Measurements from ENCODE around the gene ADISSP.
A peak's percentile ranks its signal among the peaks of the same experiment; 100 is the strongest.

ADISSP gene

DNA sequence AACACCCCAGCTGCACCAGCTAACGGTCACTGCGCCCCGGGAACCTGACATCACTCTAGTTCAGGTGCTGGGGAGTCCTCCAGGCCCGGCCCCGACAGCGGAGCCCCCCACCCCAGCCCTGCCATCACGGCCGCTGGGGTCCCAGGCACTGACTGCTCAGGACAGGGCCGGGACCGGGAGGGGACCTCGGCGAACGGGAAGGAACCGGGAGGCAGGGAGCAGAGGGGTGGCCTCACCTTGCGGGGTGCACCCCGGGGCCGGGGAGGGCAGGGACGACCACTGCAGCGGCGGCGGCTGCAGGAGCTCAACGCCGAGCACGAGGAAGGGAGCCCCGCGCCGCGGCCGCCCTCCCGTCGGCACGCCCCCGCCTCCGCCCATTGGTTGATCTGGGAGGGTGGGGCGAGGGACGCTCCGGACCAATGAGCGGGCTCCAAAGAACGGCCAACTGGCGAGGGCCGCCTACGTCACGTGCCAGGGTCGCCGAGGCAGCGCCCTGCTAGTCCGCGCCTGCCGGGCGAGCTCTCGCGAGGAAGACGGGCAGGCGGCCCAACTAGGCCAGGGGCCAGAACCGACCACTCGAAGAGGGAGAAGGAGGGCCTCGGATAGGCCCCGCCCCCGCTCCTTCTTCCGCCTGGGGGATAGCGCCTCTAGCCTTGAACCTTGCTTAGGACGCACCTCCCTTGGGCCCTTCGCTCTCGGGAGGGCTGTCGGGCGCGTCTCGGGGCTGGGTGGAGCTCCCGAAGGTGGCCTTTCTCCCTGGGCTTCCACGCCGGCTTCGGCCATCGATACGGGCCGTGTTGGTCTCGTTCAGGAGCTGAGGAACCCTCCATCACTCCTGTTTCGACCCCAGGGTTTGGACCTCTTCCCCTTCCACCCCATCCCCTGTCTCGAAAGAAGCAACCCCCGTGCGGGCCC is at the start of gene ADISSP:
Gene ADISSP, minus strand, starts transcription at position 327 of the 915 bp plus-strand sequence. CDS start 7,653 bp downstream, outside the sequence.
- peaks cover 24% of the 10 kb centered on the region for H3K4me1 ChIP-seq (ENCODE audit: insufficient read depth, low read length)
- peak within 1 kb of the TSS; percentile 92 for H2AFZ ChIP-seq (ENCODE audit: low read depth, low read length)
- H3K4me3 ChIP-seq (ENCODE audit: low read length) = peak within 1 kb of the TSS; percentile 91
- no peaks in the 10 kb centered on the region for H3K9me3 ChIP-seq (ENCODE audit: low read length)
- H3K27me3 ChIP-seq (ENCODE audit: insufficient read depth, low read length) = peaks cover 4% of the 10 kb centered on the region
- no peaks in the 10 kb centered on the region for H3K36me3 ChIP-seq (ENCODE audit: insufficient read depth, low read length)

DNA sequence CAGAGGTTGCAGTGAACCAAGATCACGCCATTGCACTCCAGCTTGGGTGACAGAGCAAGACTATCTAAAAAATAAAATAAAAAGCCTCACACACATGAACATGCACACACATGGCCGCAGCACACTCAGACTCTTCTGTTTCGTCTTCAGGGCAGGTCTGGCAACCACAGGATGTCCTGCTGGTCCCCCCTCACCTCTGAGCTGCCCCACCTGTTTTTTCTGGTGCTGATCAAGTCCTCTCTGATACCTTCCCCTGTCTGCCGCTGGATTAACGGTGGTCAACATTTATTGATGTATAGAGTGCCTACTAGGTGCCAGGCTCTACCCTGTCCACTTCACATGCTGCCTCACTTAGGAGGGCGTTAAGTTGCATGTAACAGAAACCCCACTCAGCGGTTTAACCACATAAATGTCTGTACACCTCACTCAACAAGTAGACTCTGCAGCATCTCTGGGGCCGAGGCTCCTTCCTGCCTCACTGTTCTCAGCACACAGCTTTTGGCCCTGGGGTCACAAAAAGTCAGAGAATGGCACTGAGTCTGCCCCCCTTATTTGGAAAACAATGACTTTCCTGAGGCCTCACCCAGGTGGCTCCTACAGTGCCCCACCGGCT is 48.3 kb upstream of the ADISSP start:
- Histone ChIP-seq H2AFZ (ENCODE audit: low read depth, low read length) (no peak overlapping the region), H3K9me3 (ENCODE audit: low read length) (no peaks in the 10 kb centered on the region), H3K36me3 (ENCODE audit: insufficient read depth, low read length) (no peaks in the 10 kb centered on the region), H3K4me1 (ENCODE audit: insufficient read depth, low read length) (peaks cover 7% of the 10 kb centered on the region), H3K27me3 (ENCODE audit: insufficient read depth, low read length) (no peaks in the 10 kb centered on the region), H3K4me3 (ENCODE audit: low read length) (no peak overlapping the region)

DNA sequence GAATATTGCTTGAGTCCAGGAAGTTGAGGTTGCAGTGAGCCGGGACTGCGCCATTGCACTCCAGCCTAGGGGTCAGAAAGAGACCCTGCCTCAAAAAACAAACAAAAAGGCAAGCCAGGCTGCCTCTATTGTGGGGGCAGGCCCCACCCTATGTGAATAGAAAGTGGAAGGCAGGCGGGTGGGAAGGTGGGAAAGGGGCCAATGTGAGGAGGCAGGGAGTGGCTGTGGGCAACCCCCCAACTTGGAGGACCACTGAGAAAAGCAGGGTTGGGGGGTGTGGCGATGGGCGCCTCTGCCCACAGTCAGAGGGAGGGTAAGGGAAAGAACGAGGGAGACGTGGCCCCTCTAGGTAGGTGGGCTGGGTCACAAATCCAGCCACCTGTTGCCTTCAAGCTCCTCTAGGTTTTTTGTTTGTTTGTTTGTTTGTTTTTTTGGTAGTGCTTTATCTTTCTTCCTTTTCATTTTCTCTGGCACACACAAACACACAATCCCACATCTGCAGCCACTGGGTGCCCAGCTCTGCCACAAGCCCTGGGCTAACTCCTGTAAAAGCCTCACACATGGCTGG is 47.5 kb upstream of the ADISSP start:
- H3K4me1 ChIP-seq (ENCODE audit: insufficient read depth, low read length) = peaks cover 7% of the 10 kb centered on the region
- no peaks in the 10 kb centered on the region for H3K36me3 ChIP-seq (ENCODE audit: insufficient read depth, low read length)
- H2AFZ ChIP-seq (ENCODE audit: low read depth, low read length) = no peak overlapping the region
- H3K9me3 ChIP-seq (ENCODE audit: low read length) = no peaks in the 10 kb centered on the region
- no peak overlapping the region for H3K4me3 ChIP-seq (ENCODE audit: low read length)
- no peaks in the 10 kb centered on the region for H3K27me3 ChIP-seq (ENCODE audit: insufficient read depth, low read length)

DNA sequence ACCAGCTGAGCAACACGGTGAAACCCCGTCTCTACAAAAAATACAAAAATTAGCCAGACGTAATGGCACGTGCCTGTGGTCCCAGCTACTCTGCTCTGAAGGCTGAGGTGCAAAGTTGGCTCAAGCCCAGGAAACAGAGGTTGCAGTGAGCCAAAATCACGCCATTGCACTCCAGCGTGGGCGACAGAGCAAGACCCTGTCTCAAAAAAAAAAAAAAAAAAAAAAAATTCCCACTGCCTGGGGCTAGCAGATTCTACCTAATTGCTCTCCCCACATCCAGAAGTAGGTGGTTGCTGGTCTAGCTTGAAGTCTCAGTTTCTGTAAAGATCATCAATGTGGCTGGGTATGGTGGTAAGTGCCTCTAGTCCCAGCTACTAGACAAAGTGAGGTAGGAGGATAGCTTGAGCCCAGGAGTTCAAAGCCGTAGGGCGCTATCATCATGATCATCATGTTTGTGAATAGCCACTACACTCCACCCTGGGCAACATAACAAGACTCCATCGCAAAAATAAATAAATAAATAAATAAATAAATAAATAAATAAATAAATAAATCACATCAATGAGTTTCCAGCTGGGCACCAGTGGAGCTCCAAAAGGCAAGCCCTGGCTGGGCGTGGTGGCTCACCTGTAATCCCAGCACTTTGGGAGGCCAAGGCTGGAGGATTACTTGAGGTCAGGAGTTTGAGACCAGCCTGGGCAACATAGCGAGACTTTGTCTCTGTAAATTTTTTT is 46.5 kb upstream of the ADISSP start:
- Histone ChIP-seq H3K4me3 (ENCODE audit: low read length) (no peak overlapping the region), H2AFZ (ENCODE audit: low read depth, low read length) (no peak overlapping the region), H3K9me3 (ENCODE audit: low read length) (no peaks in the 10 kb centered on the region), H3K27me3 (ENCODE audit: insufficient read depth, low read length) (no peaks in the 10 kb centered on the region), H3K4me1 (ENCODE audit: insufficient read depth, low read length) (peaks cover 7% of the 10 kb centered on the region), H3K36me3 (ENCODE audit: insufficient read depth, low read length) (no peaks in the 10 kb centered on the region)

DNA sequence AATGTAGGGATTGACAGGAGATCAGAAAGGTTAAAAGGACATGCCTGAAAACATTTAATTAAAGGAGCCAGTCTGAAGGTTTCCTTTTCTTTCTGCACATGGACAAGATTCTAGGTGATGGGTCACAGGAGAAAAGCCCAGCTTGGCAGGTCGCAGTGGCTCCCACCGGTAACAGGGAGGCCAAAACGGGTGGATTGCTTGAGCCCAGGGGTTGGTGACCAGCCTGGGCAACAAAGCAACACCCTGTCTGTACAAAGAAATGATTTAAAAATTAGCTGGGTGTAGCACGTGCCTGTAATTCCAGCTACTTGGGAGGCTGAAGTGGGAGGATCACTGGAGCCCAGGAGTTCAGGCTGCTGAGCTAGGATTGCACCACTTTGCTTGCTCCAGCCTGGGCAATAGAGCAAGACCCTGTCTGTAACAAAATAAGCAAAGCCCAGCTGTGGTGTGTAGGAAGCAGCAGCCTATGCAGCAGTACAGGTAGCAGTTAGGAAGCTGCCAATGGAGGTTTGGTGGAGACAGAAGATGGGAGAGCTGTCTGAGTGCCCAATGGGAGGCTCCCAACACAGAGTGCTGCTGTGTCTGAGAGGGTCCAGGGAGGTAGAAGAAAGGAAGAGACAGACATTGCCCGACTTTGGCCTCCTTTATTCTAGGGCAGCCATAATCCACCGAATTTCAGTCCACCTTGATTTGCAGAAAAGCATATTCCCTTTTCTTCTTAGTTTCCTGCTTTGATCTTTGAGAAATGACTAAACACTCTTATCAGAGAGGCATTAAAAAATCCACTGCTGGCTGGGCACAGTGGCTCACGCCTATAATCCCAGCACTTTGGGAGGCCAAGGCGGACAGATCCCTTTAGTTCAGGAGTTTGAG is 45.7 kb upstream of the ADISSP start:
- H3K4me1 ChIP-seq (ENCODE audit: insufficient read depth, low read length) = peaks cover 7% of the 10 kb centered on the region
- H2AFZ ChIP-seq (ENCODE audit: low read depth, low read length) = no peak overlapping the region
- H3K36me3 ChIP-seq (ENCODE audit: insufficient read depth, low read length) = no peaks in the 10 kb centered on the region
- H3K4me3 ChIP-seq (ENCODE audit: low read length) = no peak overlapping the region
- no peaks in the 10 kb centered on the region for H3K9me3 ChIP-seq (ENCODE audit: low read length)
- no peaks in the 10 kb centered on the region for H3K27me3 ChIP-seq (ENCODE audit: insufficient read depth, low read length)

DNA sequence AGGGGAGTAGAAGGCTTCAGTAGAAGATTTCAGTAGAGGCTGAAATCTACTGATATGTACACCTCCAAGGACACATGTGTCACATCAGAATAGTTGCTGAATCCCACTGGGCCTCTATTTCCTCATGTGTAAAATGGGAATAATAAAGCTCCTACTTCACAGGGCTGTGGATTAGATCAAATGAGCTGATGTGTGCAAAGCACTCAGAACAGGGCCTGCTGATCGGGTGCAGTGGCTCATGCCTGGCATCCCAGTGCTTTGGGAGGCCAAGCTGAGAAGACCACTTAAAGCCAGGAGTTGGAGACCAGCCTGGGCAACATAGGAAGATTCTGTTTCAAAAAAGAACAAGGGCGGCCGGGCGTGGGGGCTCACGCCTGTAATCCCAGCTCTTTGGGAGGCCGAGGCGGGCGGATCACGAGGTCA is 44.7 kb upstream of the ADISSP start:
- Histone ChIP-seq H3K36me3 (ENCODE audit: insufficient read depth, low read length) (no peaks in the 10 kb centered on the region), H2AFZ (ENCODE audit: low read depth, low read length) (no peak overlapping the region), H3K4me3 (ENCODE audit: low read length) (no peak overlapping the region), H3K9me3 (ENCODE audit: low read length) (no peaks in the 10 kb centered on the region), H3K4me1 (ENCODE audit: insufficient read depth, low read length) (peaks cover 7% of the 10 kb centered on the region), H3K27me3 (ENCODE audit: insufficient read depth, low read length) (no peaks in the 10 kb centered on the region)

DNA sequence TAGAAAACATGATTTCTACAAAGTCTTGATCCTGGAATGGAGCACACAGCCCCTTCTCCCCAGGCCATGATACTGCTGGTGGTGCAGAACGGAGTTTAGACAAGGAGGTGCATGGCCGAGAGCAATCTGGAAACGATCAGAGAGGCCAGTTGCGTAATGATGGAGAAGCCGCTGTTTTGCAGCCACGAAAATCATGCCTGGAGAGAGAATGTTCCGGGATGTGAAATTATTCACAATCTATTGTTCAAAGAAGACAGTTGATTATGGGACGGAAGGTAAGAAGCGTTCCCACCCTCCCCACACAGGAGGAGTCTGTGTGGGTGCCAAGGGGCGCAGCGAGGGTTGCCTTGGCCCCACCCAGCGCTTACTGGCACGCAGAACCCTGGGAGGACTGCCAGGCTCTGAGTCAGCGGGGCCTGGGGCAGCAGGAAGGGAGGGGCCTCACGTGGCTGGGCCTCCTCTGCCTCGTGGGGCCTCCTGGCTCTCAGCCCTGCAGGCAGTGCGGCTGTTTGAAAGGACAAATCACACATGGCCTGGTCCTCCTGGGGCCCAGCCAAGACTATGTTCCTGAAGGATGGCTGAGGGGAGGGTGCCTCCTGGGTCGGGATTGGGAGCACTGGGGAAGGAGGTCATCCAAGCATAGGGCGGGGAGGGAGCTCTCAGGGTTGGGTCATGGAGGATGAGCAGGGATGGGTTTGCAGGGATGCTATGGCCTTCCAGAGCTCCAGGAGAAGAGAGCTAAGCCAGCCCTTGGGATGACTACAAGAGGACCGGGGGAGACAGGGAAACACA is 44.1 kb upstream of the ADISSP start:
- H3K9me3 ChIP-seq (ENCODE audit: low read length) = no peaks in the 10 kb centered on the region
- no peak overlapping the region for H3K4me3 ChIP-seq (ENCODE audit: low read length)
- H2AFZ ChIP-seq (ENCODE audit: low read depth, low read length) = no peak overlapping the region
- H3K4me1 ChIP-seq (ENCODE audit: insufficient read depth, low read length) = peaks cover 7% of the 10 kb centered on the region
- H3K36me3 ChIP-seq (ENCODE audit: insufficient read depth, low read length) = no peaks in the 10 kb centered on the region
- H3K27me3 ChIP-seq (ENCODE audit: insufficient read depth, low read length) = no peaks in the 10 kb centered on the region

DNA sequence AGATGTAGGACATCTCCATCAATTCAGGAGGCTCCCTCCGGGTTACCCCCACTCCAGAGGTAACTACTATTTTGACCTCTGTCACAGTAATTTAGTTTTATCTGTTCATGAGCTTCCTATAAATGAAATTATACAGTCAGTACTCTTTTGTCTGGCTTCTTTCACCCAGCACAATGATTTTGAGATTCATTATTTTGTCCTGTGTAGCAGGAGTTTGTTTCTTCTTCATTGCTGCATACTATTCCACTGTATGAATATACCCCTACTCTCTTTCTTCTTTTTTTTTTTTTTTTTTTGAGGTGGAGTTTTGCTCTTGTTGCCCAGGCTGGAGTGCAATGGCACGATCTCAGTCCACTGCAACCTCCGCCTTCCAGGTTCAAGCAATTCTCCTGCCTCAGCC is 41.0 kb upstream of the ADISSP start:
- no peak overlapping the region for H2AFZ ChIP-seq (ENCODE audit: low read depth, low read length)
- H3K4me3 ChIP-seq (ENCODE audit: low read length) = no peak overlapping the region
- peaks cover 4% of the 10 kb centered on the region for H3K4me1 ChIP-seq (ENCODE audit: insufficient read depth, low read length)

DNA sequence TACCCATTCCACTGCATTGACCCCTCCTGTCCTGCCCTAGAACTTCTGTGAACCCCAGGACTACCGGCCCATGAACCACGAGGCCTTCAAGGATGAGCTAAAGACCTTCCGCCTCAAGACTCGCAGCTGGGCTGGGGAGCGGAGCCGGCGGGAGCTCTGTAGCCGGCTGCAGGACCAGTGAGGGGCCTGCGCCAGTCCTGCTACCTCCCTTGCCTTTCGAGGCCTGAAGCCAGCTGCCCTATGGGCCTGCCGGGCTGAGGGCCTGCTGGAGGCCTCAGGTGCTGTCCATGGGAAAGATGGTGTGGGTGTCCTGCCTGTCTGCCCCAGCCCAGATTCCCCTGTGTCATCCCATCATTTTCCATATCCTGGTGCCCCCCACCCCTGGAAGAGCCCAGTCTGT is 37.2 kb upstream of the ADISSP start:
- Histone ChIP-seq H3K4me3 (ENCODE audit: low read length) (no peak overlapping the region), H3K4me1 (ENCODE audit: insufficient read depth, low read length) (peaks cover 8% of the 10 kb centered on the region), H3K36me3 (ENCODE audit: insufficient read depth, low read length) (peaks cover 35% of the 10 kb centered on the region), H3K27me3 (ENCODE audit: insufficient read depth, low read length) (no peaks in the 10 kb centered on the region), H2AFZ (ENCODE audit: low read depth, low read length) (no peak overlapping the region), H3K9me3 (ENCODE audit: low read length) (no peaks in the 10 kb centered on the region)

More for the DNA sequence above, 41.0 kb upstream of the ADISSP start:
- Histone ChIP-seq H3K36me3 (ENCODE audit: insufficient read depth, low read length) (peaks cover 11% of the 10 kb centered on the region), H3K9me3 (ENCODE audit: low read length) (no peaks in the 10 kb centered on the region), H3K27me3 (ENCODE audit: insufficient read depth, low read length) (no peaks in the 10 kb centered on the region)

DNA sequence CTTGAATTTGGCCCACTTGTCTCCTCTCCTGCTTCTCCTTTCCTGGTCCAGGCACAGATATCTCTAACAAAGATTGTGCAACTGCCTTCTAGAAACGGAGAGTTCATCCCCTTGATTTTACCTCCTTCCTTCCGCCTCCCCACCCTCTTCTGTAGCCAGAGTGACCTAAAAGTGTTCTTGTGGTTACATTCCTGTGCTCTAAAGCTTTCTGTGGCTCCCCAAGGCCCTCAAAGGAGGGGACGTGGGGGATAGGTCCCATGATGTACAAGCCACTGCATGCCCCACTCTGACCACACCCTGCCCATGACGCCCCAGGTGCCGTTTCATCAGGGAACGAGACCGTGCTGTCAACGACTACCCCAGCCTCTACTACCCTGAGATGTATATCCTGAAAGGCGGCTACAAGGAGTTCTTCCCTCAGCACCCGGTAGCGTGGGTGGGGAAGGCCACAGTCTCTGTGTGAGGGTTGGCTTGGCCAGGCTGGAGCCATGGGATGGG is 36.8 kb upstream of the ADISSP start:
- H3K36me3 ChIP-seq (ENCODE audit: insufficient read depth, low read length) = peaks cover 35% of the 10 kb centered on the region

DNA sequence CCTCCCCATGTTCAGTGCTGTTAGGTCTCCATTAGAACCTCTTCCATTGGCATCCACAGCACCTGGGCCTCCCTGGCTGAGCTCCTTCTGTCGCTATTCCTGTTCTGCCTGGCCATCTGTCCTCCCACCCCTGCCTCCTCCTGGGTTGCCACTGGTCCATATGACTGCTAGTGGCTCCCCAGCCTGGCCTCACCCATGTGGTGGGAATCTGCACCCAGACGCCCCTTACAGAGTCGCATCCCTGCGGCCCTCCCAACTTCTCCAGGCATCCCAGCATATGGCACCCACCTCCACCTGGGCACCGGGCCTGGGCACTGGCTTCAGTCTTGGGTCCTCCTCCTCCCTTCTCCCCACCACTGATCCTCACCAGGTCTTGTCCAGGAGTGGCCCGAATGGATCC is 36.3 kb upstream of the ADISSP start:
- H3K4me1 ChIP-seq (ENCODE audit: insufficient read depth, low read length) = peaks cover 17% of the 10 kb centered on the region
- H3K36me3 ChIP-seq (ENCODE audit: insufficient read depth, low read length) = peaks cover 35% of the 10 kb centered on the region
- no peak overlapping the region for H2AFZ ChIP-seq (ENCODE audit: low read depth, low read length)
- H3K9me3 ChIP-seq (ENCODE audit: low read length) = no peaks in the 10 kb centered on the region
- H3K4me3 ChIP-seq (ENCODE audit: low read length) = no peak overlapping the region
- H3K27me3 ChIP-seq (ENCODE audit: insufficient read depth, low read length) = no peaks in the 10 kb centered on the region

More for the DNA sequence above, 36.8 kb upstream of the ADISSP start:
- Histone ChIP-seq H3K4me3 (ENCODE audit: low read length) (no peak overlapping the region), H3K4me1 (ENCODE audit: insufficient read depth, low read length) (peaks cover 13% of the 10 kb centered on the region), H3K27me3 (ENCODE audit: insufficient read depth, low read length) (no peaks in the 10 kb centered on the region), H2AFZ (ENCODE audit: low read depth, low read length) (no peak overlapping the region), H3K9me3 (ENCODE audit: low read length) (no peaks in the 10 kb centered on the region)
